Fibroblast of the conjunctiva (primary cell): ENCODE results near the gene PCNP.
"Not testable (repeated sequence)": the region's sequence is repeated elsewhere in the genome, so short reads cannot be mapped to it uniquely, and the experiment has no call there.

Experiments used
- DNase-seq: peaks from one replicate; pipeline ENCODE4 v3.0.0-alpha.2; 2010; ENCODE audit warnings: low read depth

PCNP gene

GRCh38 chr3:101633186-101633585 lies 59.2 kb downstream of the PCNP start:
- DNase-seq, result no peak

GRCh38 chr3:101634591-101635196 lies 60.7 kb downstream of the PCNP start:
- no peak for DNase-seq

GRCh38 chr3:101635345-101635744 lies 61.4 kb downstream of the PCNP start:
- DNase-seq, result no peak

- DNase-seq, result peak; percentile 12
These were observed 62.2 kb downstream of the PCNP start for GRCh38 chr3:101635954-101636798.

GRCh38 chr3:101637451-101637850 lies 63.5 kb downstream of the PCNP start:
- no peak for DNase-seq

- DNase-seq, result no peak
These were observed 64.3 kb downstream of the PCNP start for GRCh38 chr3:101638261-101638745.

GRCh38 chr3:101639280-101639963 lies 65.4 kb downstream of the PCNP start:
- DNase-seq, result no peak

GRCh38 chr3:101640256-101640655 lies 66.3 kb downstream of the PCNP start:
- DNase-seq, result no peak

- not testable (repeated sequence) for DNase-seq
These were observed 67.6 kb downstream of the PCNP start for GRCh38 chr3:101641397-101642115.

GRCh38 chr3:101642441-101642840 lies 68.5 kb downstream of the PCNP start:
- DNase-seq, result no peak

- no peak for DNase-seq
These were observed 69.2 kb downstream of the PCNP start for GRCh38 chr3:101643009-101643844.
